KMS-11 (cell line): ENCODE data around the gene PAPPA2.

ENCODE experiments used
- H2AFZ ChIP-seq: fragments of 200-600 bp; sonication (generic); 2 replicates; pipeline ENCODE4 v1.6.1; 2016; ENCODE audit warnings: antibody characterized with exemption, mixed run types, low read depth
- H3K27ac ChIP-seq: fragments of 200-600 bp; sonication (generic); 2 replicates; pipeline ENCODE4 v1.6.1; 2016; ENCODE audit warnings: mild to moderate bottlenecking, mixed run types
- H3K27me3 ChIP-seq: fragments of 200-600 bp; sonication (generic); 2 replicates; pipeline ENCODE4 v1.6.1; 2017; ENCODE audit warnings: mild to moderate bottlenecking, low read depth, mixed run types, moderate library complexity; ENCODE audit not compliant: insufficient read depth
- H3K36me3 ChIP-seq: fragments of 200-600 bp; sonication (generic); 2 replicates; pipeline ENCODE4 v1.6.1; 2017; ENCODE audit warnings: mild to moderate bottlenecking, mixed run types; ENCODE audit not compliant: insufficient read depth
- H3K4me1 ChIP-seq: fragments of 200-600 bp; sonication (generic); 2 replicates; pipeline ENCODE4 v1.6.1; 2016; ENCODE audit warnings: mild to moderate bottlenecking, low read depth, mixed run types; ENCODE audit not compliant: poor library complexity, severe bottlenecking
- H3K4me2 ChIP-seq: fragments of 200-600 bp; sonication (generic); 2 replicates; pipeline ENCODE4 v1.7.0; 2016; ENCODE audit warnings: mild to moderate bottlenecking, mixed run types
- H3K4me3 ChIP-seq: fragments of 200-600 bp; sonication (generic); IDR thresholded peaks from 2 replicates; pipeline ENCODE4 v1.6.1; 2017; ENCODE audit warnings: low read depth, low read length, mixed read lengths; ENCODE audit not compliant: insufficient read depth
- H3K79me2 ChIP-seq: fragments of 200-600 bp; sonication (generic); 2 replicates; pipeline ENCODE4 v1.6.1; 2016; ENCODE audit warnings: low read depth, mixed run types; ENCODE audit not compliant: insufficient read depth
- H3K9ac ChIP-seq: fragments of 200-600 bp; sonication (generic); 2 replicates; pipeline ENCODE4 v1.6.1; 2016; ENCODE audit warnings: mild to moderate bottlenecking, mixed run types
- H4K20me1 ChIP-seq: fragments of 200-600 bp; sonication (generic); 2 replicates; pipeline ENCODE4 v1.6.1; 2016; ENCODE audit warnings: mild to moderate bottlenecking, mixed run types; ENCODE audit not compliant: insufficient read depth
- CTCF ChIP-seq: fragments of 200-600 bp; sonication (generic); conservative IDR thresholded peaks from 2 replicates; pipeline ENCODE4 v1.6.1; 2017; ENCODE audit warnings: low read depth, mild to moderate bottlenecking, antibody characterized with exemption, low read length, moderate library complexity, mixed read lengths

Gene PAPPA2

GRCh38 chr1:176866011-176866714 lies 403.2 kb downstream of the PAPPA2 start:
- Histone ChIP-seq H3K4me3 (no peak overlapping the region), H3K27ac (no peak overlapping the region), H3K27me3 (no peaks in the 10 kb centered on the region), H3K4me1 (no peaks in the 10 kb centered on the region), H3K4me2 (no peak overlapping the region), H3K79me2 (no peaks in the 10 kb centered on the region), H3K36me3 (no peaks in the 10 kb centered on the region), H3K9ac (no peak overlapping the region), H4K20me1 (no peaks in the 10 kb centered on the region), H2AFZ (no peak overlapping the region)
- TF ChIP-seq CTCF = no peak

GRCh38 chr1:176869577-176869976 lies 406.6 kb downstream of the PAPPA2 start:
- Histone ChIP-seq H3K4me2 (no peak overlapping the region), H3K27me3 (no peaks in the 10 kb centered on the region), H3K9ac (no peak overlapping the region), H4K20me1 (no peaks in the 10 kb centered on the region), H3K36me3 (no peaks in the 10 kb centered on the region), H2AFZ (no peak overlapping the region), H3K4me1 (no peaks in the 10 kb centered on the region), H3K79me2 (no peaks in the 10 kb centered on the region), H3K4me3 (no peak overlapping the region), H3K27ac (no peak overlapping the region)
- no peak for TF ChIP-seq CTCF

GRCh38 chr1:176876966-176877515 lies 414.1 kb downstream of the PAPPA2 start:
- H4K20me1 ChIP-seq = no peaks in the 10 kb centered on the region
- no peaks in the 10 kb centered on the region for H3K27me3 ChIP-seq
- no peak for TF ChIP-seq CTCF
- no peak overlapping the region for H3K27ac ChIP-seq
- H3K79me2 ChIP-seq = no peaks in the 10 kb centered on the region
- H3K9ac ChIP-seq = no peak overlapping the region
- peaks cover 26% of the 10 kb centered on the region for H3K4me1 ChIP-seq
- no peak overlapping the region for H2AFZ ChIP-seq
- no peaks in the 10 kb centered on the region for H3K36me3 ChIP-seq
- H3K4me2 ChIP-seq = no peak overlapping the region
- H3K4me3 ChIP-seq = no peak overlapping the region

GRCh38 chr1:176877557-176877956 lies 414.6 kb downstream of the PAPPA2 start:
- peaks cover 26% of the 10 kb centered on the region for H3K4me1 ChIP-seq
- no peak for TF ChIP-seq CTCF

More at GRCh38 chr1:176877557-176877956, 414.6 kb downstream of the PAPPA2 start:
- H3K4me2 ChIP-seq = no peak overlapping the region
- no peak overlapping the region for H3K4me3 ChIP-seq
- H3K79me2 ChIP-seq = no peaks in the 10 kb centered on the region
- no peak overlapping the region for H2AFZ ChIP-seq
- no peaks in the 10 kb centered on the region for H3K27me3 ChIP-seq
- no peak overlapping the region for H3K9ac ChIP-seq
- no peaks in the 10 kb centered on the region for H3K36me3 ChIP-seq
- no peak overlapping the region for H3K27ac ChIP-seq
- no peaks in the 10 kb centered on the region for H4K20me1 ChIP-seq
